ENCODE results near the gene HTT-AS. TPM values are rescaled to one million over a fixed set of nuclear protein-coding genes. Genes with fewer than 3 reads are reported as not detected.
A peak's percentile ranks its signal among the peaks of the same experiment; 100 is the strongest.

HTT-AS gene
- total and polyA plus RNA-seq, 12 donors = not detected

- H3K4me3 ChIP-seq = peak overlapping the region in 3 of 4 donors; percentile 52 to 97 (median 60)
- peak in 3 of 7 donors; percentile 12 to 64 (median 41) for DNase-seq
- no peak for TF ChIP-seq POLR2A (IDR thresholded peaks at IDR 0.05)
- no peak for TF ChIP-seq CTCF (IDR thresholded peaks at IDR 0.05)
- 9 to 37% (median 22%) methylated on average over 9 to 51 of the region's 54 CpGs for WGBS, 4 donors
- peak overlapping the region in 2 of 5 donors; percentile 64 to 97 for H3K27ac ChIP-seq
- H3K9me3 ChIP-seq (replicated peaks in 1 of 3) = no peaks in the 10 kb centered on the region
- intact Hi-C loops (cut with DNase I) = no loop called here
- H3K27me3 ChIP-seq = no peaks in the 10 kb centered on the region
- peaks cover 15 to 32% of the 10 kb centered on the region in 2 donors for H3K4me1 ChIP-seq (replicated peaks in 1 of 2)
- no peaks in the 10 kb centered on the region for H3K36me3 ChIP-seq (replicated peaks in 1 of 2)
These were observed 920 bp downstream of the HTT-AS start for GRCh38 chr4:3073158-3074077.

- no peak for TF ChIP-seq POLR2A (IDR thresholded peaks at IDR 0.05)
- no peak for TF ChIP-seq CTCF (IDR thresholded peaks at IDR 0.05)
- Histone ChIP-seq H3K9me3 (replicated peaks in 1 of 3) (no peaks in the 10 kb centered on the region), H3K4me3 (no peak overlapping the region), H3K4me1 (replicated peaks in 1 of 2) (peaks cover 15 to 18% of the 10 kb centered on the region in 2 donors), H3K27me3 (no peaks in the 10 kb centered on the region), H3K36me3 (replicated peaks in 1 of 2) (no peaks in the 10 kb centered on the region), H3K27ac (no peak overlapping the region)
- 79 to 89% (median 85%) methylated on average over 7 of the region's 7 CpGs for WGBS, 4 donors
- intact Hi-C loops (cut with DNase I) = no loop called here
- DNase-seq = peak in 1 of 7 donors; percentile 20
These were observed 2.5 kb downstream of the HTT-AS start for GRCh38 chr4:3071811-3072210.

- Histone ChIP-seq H3K27ac (no peak overlapping the region), H3K4me1 (replicated peaks in 1 of 2) (peaks cover 9% of the 10 kb centered on the region in 2 donors), H3K27me3 (no peaks in the 10 kb centered on the region), H3K36me3 (replicated peaks in 1 of 2) (no peaks in the 10 kb centered on the region), H3K9me3 (replicated peaks in 1 of 3) (no peaks in the 10 kb centered on the region), H3K4me3 (no peak overlapping the region)
- no peak for DNase-seq
- TF ChIP-seq CTCF (IDR thresholded peaks at IDR 0.05) (no peak), POLR2A (IDR thresholded peaks at IDR 0.05) (no peak)
- WGBS, 4 donors = 75 to 89% (median 83%) methylated on average over 3 of the region's 3 CpGs
- intact Hi-C loops (cut with DNase I) = no loop called here
These were observed 3.4 kb downstream of the HTT-AS start for GRCh38 chr4:3070709-3071500.

- H3K4me1 ChIP-seq (replicated peaks in 1 of 2) = peaks cover 5% of the 10 kb centered on the region in 2 donors
- DNase-seq = no peak
- TF ChIP-seq CTCF (IDR thresholded peaks at IDR 0.05) = no peak
- no peak for TF ChIP-seq POLR2A (IDR thresholded peaks at IDR 0.05)
- WGBS, 4 donors = 86 to 87% (median 86%) methylated on average over 16 of the region's 16 CpGs
- no peak overlapping the region for H3K27ac ChIP-seq
- intact Hi-C loops (cut with DNase I) = no loop called here
- no peaks in the 10 kb centered on the region for H3K27me3 ChIP-seq
- H3K36me3 ChIP-seq (replicated peaks in 1 of 2) = no peaks in the 10 kb centered on the region
- no peak overlapping the region for H3K4me3 ChIP-seq
- no peaks in the 10 kb centered on the region for H3K9me3 ChIP-seq (replicated peaks in 1 of 3)
These were observed 4.6 kb downstream of the HTT-AS start for GRCh38 chr4:3069661-3070199.
